Measurements from ENCODE around the gene TRPM2.
A peak's percentile ranks its signal among the peaks of the same experiment; 100 is the strongest.
"Not testable (repeated sequence)": the region's sequence is repeated elsewhere in the genome, so short reads cannot be mapped to it uniquely, and the experiment has no call there.

Gene TRPM2

GRCh38 chr21:44479556-44480199, 126.3 kb downstream of the TRPM2 start:
- H3K27me3 ChIP-seq (ENCODE audit: control insufficient read depth, insufficient read depth, low read length); H3K9me3 ChIP-seq (ENCODE audit: control insufficient read depth, insufficient read depth, low read depth, low read length); H3K9ac ChIP-seq (ENCODE audit: low read length); H3K4me1 ChIP-seq (ENCODE audit: control insufficient read depth, insufficient read depth, low read length); H3K27ac ChIP-seq (ENCODE audit: low read depth, low read length); H3K4me3 ChIP-seq (ENCODE audit: low read depth, low read length); H3K36me3 ChIP-seq (ENCODE audit: control insufficient read depth, insufficient read depth, low read length): not testable (repeated sequence)

- no peaks in the 10 kb centered on the region for H3K9me3 ChIP-seq (ENCODE audit: control insufficient read depth, insufficient read depth, low read depth, low read length)
- H3K27ac ChIP-seq (ENCODE audit: low read depth, low read length), result no peak overlapping the region
- H3K27me3 ChIP-seq (ENCODE audit: control insufficient read depth, insufficient read depth, low read length), result no peaks in the 10 kb centered on the region
- H3K9ac ChIP-seq (ENCODE audit: low read length), result no peak overlapping the region
- no peak overlapping the region for H3K4me3 ChIP-seq (ENCODE audit: low read depth, low read length)
- no peaks in the 10 kb centered on the region for H3K36me3 ChIP-seq (ENCODE audit: control insufficient read depth, insufficient read depth, low read length)
- H3K4me1 ChIP-seq (ENCODE audit: control insufficient read depth, insufficient read depth, low read length), result 0 out of 2 replicates have a peak, but pooled peaks cover 6% of the 10 kb centered on the region
Measured at GRCh38 chr21:44480200-44481053, 127.0 kb downstream of the TRPM2 start.

GRCh38 chr21:44482581-44483287, 129.3 kb downstream of the TRPM2 start:
- H3K4me1 ChIP-seq (ENCODE audit: control insufficient read depth, insufficient read depth, low read length), result 0 out of 2 replicates have a peak, but pooled peaks cover 2% of the 10 kb centered on the region
- H3K9ac ChIP-seq (ENCODE audit: low read length), result no peak overlapping the region
- H3K9me3 ChIP-seq (ENCODE audit: control insufficient read depth, insufficient read depth, low read depth, low read length), result no peaks in the 10 kb centered on the region
- H3K27me3 ChIP-seq (ENCODE audit: control insufficient read depth, insufficient read depth, low read length), result no peaks in the 10 kb centered on the region
- no peak overlapping the region for H3K27ac ChIP-seq (ENCODE audit: low read depth, low read length)
- no peak overlapping the region for H3K4me3 ChIP-seq (ENCODE audit: low read depth, low read length)
- no peaks in the 10 kb centered on the region for H3K36me3 ChIP-seq (ENCODE audit: control insufficient read depth, insufficient read depth, low read length)

- 0 out of 2 replicates have a peak, but pooled peaks cover 2% of the 10 kb centered on the region for H3K4me1 ChIP-seq (ENCODE audit: control insufficient read depth, insufficient read depth, low read length)
- H3K9ac ChIP-seq (ENCODE audit: low read length), result no peak overlapping the region
Measured at GRCh38 chr21:44483288-44484237, 130.1 kb downstream of the TRPM2 start.

GRCh38 chr21:44484498-44485253, 131.3 kb downstream of the TRPM2 start:
- H3K4me3 ChIP-seq (ENCODE audit: low read depth, low read length), result no peak overlapping the region
- H3K4me1 ChIP-seq (ENCODE audit: control insufficient read depth, insufficient read depth, low read length), result 0 out of 2 replicates have a peak, but pooled peaks cover 2% of the 10 kb centered on the region
- no peak overlapping the region for H3K9ac ChIP-seq (ENCODE audit: low read length)
- H3K9me3 ChIP-seq (ENCODE audit: control insufficient read depth, insufficient read depth, low read depth, low read length), result peaks cover 14% of the 10 kb centered on the region
- H3K27me3 ChIP-seq (ENCODE audit: control insufficient read depth, insufficient read depth, low read length), result no peaks in the 10 kb centered on the region
- no peak overlapping the region for H3K27ac ChIP-seq (ENCODE audit: low read depth, low read length)
- no peaks in the 10 kb centered on the region; the same call in 1 of the 2 replicates for H3K36me3 ChIP-seq (ENCODE audit: control insufficient read depth, insufficient read depth, low read length)

More at GRCh38 chr21:44483288-44484237, 130.1 kb downstream of the TRPM2 start:
- H3K36me3 ChIP-seq (ENCODE audit: control insufficient read depth, insufficient read depth, low read length), result no peaks in the 10 kb centered on the region; the same call in 1 of the 2 replicates
- no peak overlapping the region for H3K4me3 ChIP-seq (ENCODE audit: low read depth, low read length)
- peaks cover 7% of the 10 kb centered on the region for H3K9me3 ChIP-seq (ENCODE audit: control insufficient read depth, insufficient read depth, low read depth, low read length)
- H3K27ac ChIP-seq (ENCODE audit: low read depth, low read length), result no peak overlapping the region
- no peaks in the 10 kb centered on the region for H3K27me3 ChIP-seq (ENCODE audit: control insufficient read depth, insufficient read depth, low read length)

GRCh38 chr21:44485254-44485793, 131.9 kb downstream of the TRPM2 start:
- peak overlapping the region; percentile 73 for H3K9ac ChIP-seq (ENCODE audit: low read length)
- H3K36me3 ChIP-seq (ENCODE audit: control insufficient read depth, insufficient read depth, low read length), result peaks cover 3% of the 10 kb centered on the region; the same call in 1 of the 2 replicates
- H3K4me1 ChIP-seq (ENCODE audit: control insufficient read depth, insufficient read depth, low read length), result 0 out of 2 replicates have a peak, but pooled peaks cover 2% of the 10 kb centered on the region
- H3K27me3 ChIP-seq (ENCODE audit: control insufficient read depth, insufficient read depth, low read length), result no peaks in the 10 kb centered on the region
- peak overlapping the region; percentile 63 for H3K4me3 ChIP-seq (ENCODE audit: low read depth, low read length)
- peaks cover 19% of the 10 kb centered on the region for H3K9me3 ChIP-seq (ENCODE audit: control insufficient read depth, insufficient read depth, low read depth, low read length)
- peak overlapping the region; percentile 22; the same call in 1 of the 2 replicates for H3K27ac ChIP-seq (ENCODE audit: low read depth, low read length)

GRCh38 chr21:44485796-44486195, 132.4 kb downstream of the TRPM2 start:
- H3K27ac ChIP-seq (ENCODE audit: low read depth, low read length), result peak overlapping the region; percentile 22; the same call in 1 of the 2 replicates
- 0 out of 2 replicates have a peak, but pooled peaks cover 2% of the 10 kb centered on the region for H3K4me1 ChIP-seq (ENCODE audit: control insufficient read depth, insufficient read depth, low read length)
- peaks cover 7% of the 10 kb centered on the region for H3K36me3 ChIP-seq (ENCODE audit: control insufficient read depth, insufficient read depth, low read length)
- H3K9ac ChIP-seq (ENCODE audit: low read length), result peak overlapping the region; percentile 73
- peak overlapping the region; percentile 63 for H3K4me3 ChIP-seq (ENCODE audit: low read depth, low read length)
- peaks cover 24% of the 10 kb centered on the region for H3K9me3 ChIP-seq (ENCODE audit: control insufficient read depth, insufficient read depth, low read depth, low read length)
- H3K27me3 ChIP-seq (ENCODE audit: control insufficient read depth, insufficient read depth, low read length), result no peaks in the 10 kb centered on the region

- peaks cover 10% of the 10 kb centered on the region for H3K36me3 ChIP-seq (ENCODE audit: control insufficient read depth, insufficient read depth, low read length)
- 0 out of 2 replicates have a peak, but pooled peaks cover 2% of the 10 kb centered on the region for H3K4me1 ChIP-seq (ENCODE audit: control insufficient read depth, insufficient read depth, low read length)
- H3K9ac ChIP-seq (ENCODE audit: low read length), result peak overlapping the region; percentile 73
- H3K4me3 ChIP-seq (ENCODE audit: low read depth, low read length), result peak overlapping the region; percentile 63
- no peak overlapping the region for H3K27ac ChIP-seq (ENCODE audit: low read depth, low read length)
- H3K27me3 ChIP-seq (ENCODE audit: control insufficient read depth, insufficient read depth, low read length), result no peaks in the 10 kb centered on the region
- H3K9me3 ChIP-seq (ENCODE audit: control insufficient read depth, insufficient read depth, low read depth, low read length), result peaks cover 28% of the 10 kb centered on the region
Measured at GRCh38 chr21:44486302-44486701, 132.9 kb downstream of the TRPM2 start.

- H3K4me1 ChIP-seq (ENCODE audit: control insufficient read depth, insufficient read depth, low read length), result 0 out of 2 replicates have a peak, but pooled peaks cover 2% of the 10 kb centered on the region
- no peak overlapping the region for H3K9ac ChIP-seq (ENCODE audit: low read length)
- no peaks in the 10 kb centered on the region for H3K27me3 ChIP-seq (ENCODE audit: control insufficient read depth, insufficient read depth, low read length)
- no peak overlapping the region for H3K4me3 ChIP-seq (ENCODE audit: low read depth, low read length)
- H3K36me3 ChIP-seq (ENCODE audit: control insufficient read depth, insufficient read depth, low read length), result peaks cover 19% of the 10 kb centered on the region
- no peak overlapping the region for H3K27ac ChIP-seq (ENCODE audit: low read depth, low read length)
- peaks cover 42% of the 10 kb centered on the region for H3K9me3 ChIP-seq (ENCODE audit: control insufficient read depth, insufficient read depth, low read depth, low read length)
Measured at GRCh38 chr21:44487831-44488230, 134.4 kb downstream of the TRPM2 start.

All from HUES6 (cell line).